ENCODE results near the gene FCN1. TPM values are rescaled to one million over a fixed set of nuclear protein-coding genes. Genes with fewer than 3 reads are reported as not detected.

Gene FCN1
- total RNA-seq, 4 donors from 2014 or later, result 1.3 to 27.0 (median 10.9) TPM

DNA sequence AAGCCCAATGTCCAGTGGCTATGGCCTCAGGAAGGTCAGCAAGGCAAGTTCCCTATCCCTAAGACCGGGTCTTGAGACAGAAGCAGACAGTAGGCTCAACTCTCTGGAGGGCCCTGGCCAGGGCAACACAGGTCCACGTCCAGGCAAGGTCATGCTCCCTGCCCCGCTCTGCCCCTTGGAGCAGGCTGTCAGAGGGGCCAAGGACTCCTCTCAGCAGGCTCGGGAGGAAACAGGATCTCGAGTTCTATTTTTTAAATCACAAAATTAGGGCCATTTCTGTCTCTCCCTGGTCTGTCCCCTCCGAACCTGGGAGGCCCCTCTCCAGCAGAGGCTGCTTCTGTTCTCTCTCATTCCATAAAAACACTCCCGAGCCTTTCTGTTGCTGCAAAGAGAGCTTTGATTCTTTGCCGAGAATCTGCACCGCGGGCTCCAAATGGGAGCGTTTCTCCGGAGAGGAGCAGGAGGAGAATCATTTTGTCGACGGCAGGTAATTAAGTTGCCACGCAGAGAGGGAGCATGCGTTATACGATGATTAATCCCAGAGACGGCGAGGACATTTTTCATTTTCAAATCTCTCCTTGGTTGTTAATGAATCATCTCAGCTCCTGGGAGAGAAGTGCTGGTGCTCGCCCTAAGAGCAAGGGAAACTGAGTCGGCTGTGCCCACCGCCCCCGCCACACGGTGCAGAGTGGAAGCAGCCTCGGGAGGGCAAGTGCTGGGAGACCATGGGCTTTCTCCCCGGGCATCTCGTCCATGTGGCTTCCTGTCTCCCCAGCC is 24.5 kb upstream of the FCN1 start:
- no peak for ATAC-seq (ENCODE audit: low FRiP score)
- TF ChIP-seq, protein P1, sequence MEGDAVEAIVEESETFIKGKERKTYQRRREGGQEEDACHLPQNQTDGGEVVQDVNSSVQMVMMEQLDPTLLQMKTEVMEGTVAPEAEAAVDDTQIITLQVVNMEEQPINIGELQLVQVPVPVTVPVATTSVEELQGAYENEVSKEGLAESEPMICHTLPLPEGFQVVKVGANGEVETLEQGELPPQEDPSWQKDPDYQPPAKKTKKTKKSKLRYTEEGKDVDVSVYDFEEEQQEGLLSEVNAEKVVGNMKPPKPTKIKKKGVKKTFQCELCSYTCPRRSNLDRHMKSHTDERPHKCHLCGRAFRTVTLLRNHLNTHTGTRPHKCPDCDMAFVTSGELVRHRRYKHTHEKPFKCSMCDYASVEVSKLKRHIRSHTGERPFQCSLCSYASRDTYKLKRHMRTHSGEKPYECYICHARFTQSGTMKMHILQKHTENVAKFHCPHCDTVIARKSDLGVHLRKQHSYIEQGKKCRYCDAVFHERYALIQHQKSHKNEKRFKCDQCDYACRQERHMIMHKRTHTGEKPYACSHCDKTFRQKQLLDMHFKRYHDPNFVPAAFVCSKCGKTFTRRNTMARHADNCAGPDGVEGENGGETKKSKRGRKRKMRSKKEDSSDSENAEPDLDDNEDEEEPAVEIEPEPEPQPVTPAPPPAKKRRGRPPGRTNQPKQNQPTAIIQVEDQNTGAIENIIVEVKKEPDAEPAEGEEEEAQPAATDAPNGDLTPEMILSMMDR (IDR thresholded peaks at IDR 0.05), result no peak
- DNase-seq (ENCODE audit: low spot score), result no peak

DNA sequence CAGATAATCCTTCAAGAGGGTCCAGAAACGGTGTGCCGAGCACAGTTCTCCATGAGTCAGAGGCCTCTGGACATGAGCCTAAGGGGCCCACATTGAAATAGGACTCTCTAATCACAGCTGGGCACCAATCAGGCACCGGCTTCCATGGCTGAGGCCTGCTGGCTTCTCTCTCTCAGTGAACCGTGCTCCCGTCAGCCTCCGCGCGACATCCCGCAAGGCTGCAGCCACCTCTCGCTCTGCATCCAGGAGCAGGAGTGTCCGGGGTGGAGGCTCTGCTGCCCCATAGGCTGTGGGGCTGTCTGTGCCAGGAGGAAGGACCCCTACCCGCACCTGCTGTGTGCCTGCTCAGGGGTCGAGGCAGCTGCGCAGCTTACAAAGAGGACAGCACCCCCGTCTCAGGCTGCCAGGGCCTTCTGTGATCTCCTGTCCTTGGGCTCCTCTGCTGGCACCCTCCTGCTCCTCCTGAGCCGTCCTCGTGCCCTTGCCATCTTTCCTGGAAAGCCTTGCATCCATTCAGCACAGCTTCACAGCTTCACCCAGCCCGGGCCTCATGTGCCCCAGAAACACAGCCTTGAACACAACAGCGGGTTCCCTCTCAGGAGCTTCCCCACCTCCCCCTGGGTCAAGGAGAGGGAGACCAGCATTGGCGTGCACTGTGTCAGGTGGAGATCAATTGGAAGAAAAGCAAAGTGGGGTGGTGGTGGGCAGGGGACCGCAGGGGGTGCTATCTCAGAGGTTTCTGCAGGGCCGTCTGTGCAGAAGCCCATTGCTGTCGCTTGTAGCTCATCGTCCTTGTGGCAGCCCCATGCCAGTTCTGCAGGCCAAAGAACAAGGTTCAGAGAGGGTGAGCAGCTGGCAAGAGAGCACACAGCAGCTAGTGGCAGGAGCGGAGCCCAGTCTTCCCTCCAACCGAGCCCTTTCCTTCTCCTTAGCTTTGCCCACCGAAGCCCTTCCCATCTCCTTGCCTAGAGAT is 22.8 kb upstream of the FCN1 start:
- DNase-seq (ENCODE audit: low spot score), result no peak

DNA sequence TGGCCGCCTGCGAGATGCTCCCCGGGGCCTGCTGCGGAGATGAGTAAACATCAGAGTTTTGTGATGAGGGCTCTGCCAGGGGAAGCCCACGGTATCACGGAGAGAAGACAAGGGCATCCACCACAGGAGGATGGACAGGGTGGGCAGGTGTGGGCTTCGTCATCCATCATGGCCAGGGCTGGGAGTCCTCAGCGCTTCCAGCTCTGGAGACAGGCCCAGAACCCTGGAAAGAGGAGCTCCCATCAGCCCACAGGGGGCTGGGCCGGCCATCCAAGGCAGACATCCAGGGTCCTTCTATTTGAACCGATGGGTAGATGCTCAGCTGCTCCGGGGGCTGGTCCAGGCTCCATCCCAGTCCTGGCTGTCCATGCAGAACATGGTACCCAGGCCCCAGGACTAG is 22.1 kb upstream of the FCN1 start:
- ATAC-seq (ENCODE audit: low FRiP score), result no peak
- TF ChIP-seq, protein P1 (IDR thresholded peaks at IDR 0.05), result no peak
- no peak for DNase-seq (ENCODE audit: low spot score)

More for the DNA sequence above, 22.8 kb upstream of the FCN1 start:
- TF ChIP-seq, protein P1 (IDR thresholded peaks at IDR 0.05), result no peak
- ATAC-seq (ENCODE audit: low FRiP score), result no peak

DNA sequence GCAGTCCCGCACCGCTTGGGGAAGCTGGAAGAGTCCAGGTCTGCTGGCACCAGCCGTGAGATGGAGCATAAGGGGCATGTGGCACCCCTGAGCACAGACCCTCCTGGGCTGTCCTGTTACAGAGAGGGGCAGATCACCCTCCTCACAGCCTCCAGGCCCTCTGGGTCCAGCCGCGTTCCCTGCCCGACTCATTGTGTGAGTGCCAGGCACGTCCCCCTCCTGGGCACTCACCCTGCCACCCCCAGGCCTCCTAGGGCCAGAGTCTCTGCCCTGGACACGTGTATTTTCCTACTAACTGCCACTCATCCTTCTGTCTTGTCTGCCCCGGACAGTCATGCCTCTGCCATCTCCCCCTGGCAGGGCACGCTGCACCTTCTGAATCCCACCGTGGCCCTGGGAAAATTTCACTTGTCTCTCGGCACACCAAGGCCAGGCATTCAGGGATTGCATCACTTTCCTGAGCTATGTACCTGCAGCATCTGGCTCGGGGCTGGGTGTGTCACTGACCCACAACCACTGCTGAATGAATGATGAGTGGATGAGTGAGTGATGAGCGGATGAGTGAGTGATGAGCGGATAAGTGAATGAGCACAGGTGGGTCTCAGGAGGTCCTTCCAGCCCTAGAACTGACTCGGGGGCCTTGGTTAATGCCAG is 21.5 kb upstream of the FCN1 start:
- no peak for DNase-seq (ENCODE audit: low spot score)
- TF ChIP-seq, protein P1 (IDR thresholded peaks at IDR 0.05), result no peak
- ATAC-seq (ENCODE audit: low FRiP score), result no peak

DNA sequence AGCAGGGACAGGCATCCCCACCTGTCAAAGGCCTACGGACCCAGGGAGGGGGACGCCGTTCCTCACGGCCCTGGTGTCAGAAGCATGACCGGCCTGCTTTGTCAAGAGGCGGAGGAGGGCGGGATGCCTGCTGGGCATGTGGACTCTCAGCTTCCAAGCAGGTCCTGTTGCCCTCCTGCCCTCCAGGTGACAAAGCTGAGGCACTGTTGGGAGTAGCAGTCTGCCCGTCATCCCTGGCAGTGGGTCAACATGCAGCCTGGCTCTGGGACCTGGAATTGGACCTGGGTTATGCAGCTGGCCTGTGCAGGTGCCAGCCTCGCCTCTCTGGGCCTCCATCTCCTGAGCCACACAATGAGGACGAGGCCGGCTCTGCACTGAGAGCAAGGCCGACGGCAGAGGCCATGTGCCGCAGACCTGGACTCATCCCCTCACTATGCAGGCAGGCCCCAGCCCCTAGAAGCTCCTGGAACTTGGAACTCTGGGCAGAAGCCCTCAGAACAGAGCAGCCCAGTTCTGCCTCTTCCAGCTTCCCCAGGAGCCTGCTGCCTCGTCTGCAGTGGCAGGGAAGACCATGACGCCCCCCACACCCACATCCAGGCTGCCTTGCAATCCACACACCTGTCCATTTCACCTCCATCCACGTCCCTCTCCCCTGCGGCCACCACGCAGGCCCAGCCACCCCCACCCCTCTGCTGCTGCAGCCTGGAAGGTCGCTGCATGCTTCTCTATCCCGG is 20.8 kb upstream of the FCN1 start:
- DNase-seq (ENCODE audit: low spot score) (no peak), ATAC-seq (ENCODE audit: low FRiP score) (no peak)
- TF ChIP-seq, protein P1 (IDR thresholded peaks at IDR 0.05), result no peak

All from omental fat pad (tissue), 4 donors.